ENCODE data around the gene CALHM4.

The CALHM4 gene

DNA sequence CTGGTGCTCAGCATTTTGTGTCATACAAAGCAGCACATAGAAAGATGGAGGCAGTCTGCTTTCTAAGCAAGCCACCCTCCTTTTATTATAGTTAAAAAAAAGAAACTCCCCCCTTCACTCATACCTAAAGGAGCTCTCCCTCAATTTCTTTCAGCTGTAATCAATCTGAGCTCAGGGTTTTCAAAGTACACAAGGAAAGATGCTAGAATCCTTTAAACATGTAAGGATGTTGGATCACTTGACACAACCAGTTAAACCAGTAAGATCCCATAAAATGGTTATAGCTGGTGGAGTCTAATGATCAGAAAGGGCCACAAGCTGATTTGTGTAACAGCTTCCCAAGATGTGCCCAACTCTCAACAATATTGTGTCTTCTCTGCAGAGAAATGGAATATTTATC, at the start of gene CALHM4:
Gene CALHM4 (plus strand): TSS at position 301 of the 400 bp plus-strand sequence. CDS start 43 bp downstream, at position 344.
- H3K4me3 ChIP-seq = no peak within 1 kb of the TSS

GRCh38 chr6:116507324-116507723, 46.2 kb upstream of the CALHM4 start:
- Histone ChIP-seq H3K27ac (no peak overlapping the region), H3K4me3 (no peak overlapping the region)

More for the DNA sequence above, at the start of gene CALHM4:
- H3K27ac ChIP-seq = no peak within 1 kb of the TSS

DNA sequence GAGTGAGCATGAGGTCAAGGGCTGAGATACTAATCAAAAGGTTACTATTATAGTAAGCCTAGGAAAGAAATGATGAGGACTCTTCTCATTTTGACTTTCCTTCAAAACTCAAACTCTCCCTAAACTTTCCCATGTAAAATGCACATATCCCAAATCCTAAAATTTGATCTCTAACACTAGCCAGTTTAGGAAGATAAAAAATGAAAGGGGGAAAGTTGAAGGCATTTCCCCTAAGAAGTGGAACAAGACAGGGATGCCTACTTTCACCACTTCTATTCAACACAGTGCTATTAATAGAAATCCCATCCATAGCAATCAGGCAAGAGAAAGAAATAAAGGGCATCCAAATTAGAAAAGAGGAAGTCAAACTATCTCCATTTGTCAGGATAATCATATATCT, 45.0 kb upstream of the CALHM4 start:
- Histone ChIP-seq H3K4me3 (no peak overlapping the region), H3K27ac (no peak overlapping the region)

DNA sequence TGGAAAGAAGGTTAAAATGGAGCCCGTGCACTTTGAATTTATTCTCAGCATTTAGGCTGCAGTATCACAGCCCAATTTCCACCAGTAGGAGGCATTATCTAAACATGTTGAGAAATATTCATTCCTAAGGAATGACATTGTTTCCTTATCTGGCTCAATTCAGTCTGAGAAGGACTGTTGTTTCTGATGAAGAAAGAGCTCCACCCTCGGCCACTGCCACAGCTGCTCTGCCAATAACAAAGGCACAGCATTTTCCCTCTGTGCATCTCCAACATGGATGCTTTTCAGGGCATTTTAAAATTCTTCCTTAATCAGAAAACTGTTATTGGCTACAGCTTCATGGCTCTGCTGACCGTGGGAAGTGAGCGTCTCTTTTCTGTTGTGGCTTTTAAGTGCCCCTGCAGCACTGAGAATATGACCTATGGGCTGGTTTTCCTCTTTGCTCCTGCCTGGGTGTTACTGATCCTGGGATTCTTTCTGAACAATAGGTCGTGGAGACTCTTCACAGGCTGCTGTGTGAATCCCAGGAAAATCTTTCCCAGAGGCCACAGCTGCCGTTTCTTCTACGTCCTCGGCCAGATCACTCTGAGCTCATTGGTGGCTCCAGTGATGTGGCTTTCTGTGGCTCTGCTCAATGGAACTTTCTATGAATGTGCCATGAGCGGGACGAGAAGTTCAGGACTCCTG, 42.0 kb upstream of the CALHM4 start, which contains the start of gene CALHM5:
Gene CALHM5 (plus strand): TSS at position 216 of the 687 bp plus-strand sequence. CDS start 58 bp downstream, at position 274.
- peak within 1 kb of the TSS; percentile 6 to 32 (median 26) for H3K4me3 ChIP-seq
- H3K27ac ChIP-seq = peak within 1 kb of the TSS in 20 of 21 experiments; percentile 3 to 90 (median 64)

DNA sequence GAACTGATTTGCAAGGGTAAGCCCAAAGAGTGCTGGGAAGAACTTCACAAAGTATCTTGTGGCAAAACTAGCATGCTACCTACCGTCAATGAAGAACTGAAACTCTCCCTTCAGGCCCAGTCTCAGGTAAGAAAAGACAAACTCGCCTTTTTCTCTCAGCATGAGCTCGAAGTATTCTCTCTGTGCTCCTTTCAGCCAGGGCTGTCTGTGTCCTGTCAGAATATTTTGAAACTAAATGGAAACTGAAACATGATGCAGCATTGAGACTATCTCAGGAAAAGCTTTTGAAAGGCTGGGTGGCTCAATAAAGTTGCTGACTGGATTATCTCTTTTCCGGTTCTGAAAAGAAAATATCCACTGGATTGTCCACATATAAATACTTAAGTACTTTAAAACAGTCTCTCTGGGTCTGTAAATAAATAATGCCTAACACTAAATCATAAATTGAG, 41.4 kb upstream of the CALHM4 start:
- Histone ChIP-seq H3K4me3 (peak overlapping the region; percentile 6 to 32 (median 26)), H3K27ac (peak overlapping the region in 20 of 21 experiments; percentile 3 to 90 (median 64))

- Histone ChIP-seq H3K4me3 (peak overlapping the region in 6 of 7 experiments; percentile 12 to 32 (median 26)), H3K27ac (peak overlapping the region in 12 of 21 experiments; percentile 7 to 90 (median 62))
These were observed 40.8 kb upstream of the CALHM4 start for GRCh38 chr6:116512734-116513133.

- peak overlapping the region in 5 of 21 experiments; percentile 7 to 70 (median 40) for H3K27ac ChIP-seq
- peak overlapping the region in 1 of 7 experiments; percentile 32 for H3K4me3 ChIP-seq
These were observed 40.2 kb upstream of the CALHM4 start for GRCh38 chr6:116513224-116513875.

GRCh38 chr6:116514111-116514510, 39.4 kb upstream of the CALHM4 start:
- no peak overlapping the region for H3K4me3 ChIP-seq
- no peak overlapping the region for H3K27ac ChIP-seq

- no peak overlapping the region for H3K4me3 ChIP-seq
- no peak overlapping the region for H3K27ac ChIP-seq
These were observed 38.4 kb upstream of the CALHM4 start for GRCh38 chr6:116515141-116515540.

DNA sequence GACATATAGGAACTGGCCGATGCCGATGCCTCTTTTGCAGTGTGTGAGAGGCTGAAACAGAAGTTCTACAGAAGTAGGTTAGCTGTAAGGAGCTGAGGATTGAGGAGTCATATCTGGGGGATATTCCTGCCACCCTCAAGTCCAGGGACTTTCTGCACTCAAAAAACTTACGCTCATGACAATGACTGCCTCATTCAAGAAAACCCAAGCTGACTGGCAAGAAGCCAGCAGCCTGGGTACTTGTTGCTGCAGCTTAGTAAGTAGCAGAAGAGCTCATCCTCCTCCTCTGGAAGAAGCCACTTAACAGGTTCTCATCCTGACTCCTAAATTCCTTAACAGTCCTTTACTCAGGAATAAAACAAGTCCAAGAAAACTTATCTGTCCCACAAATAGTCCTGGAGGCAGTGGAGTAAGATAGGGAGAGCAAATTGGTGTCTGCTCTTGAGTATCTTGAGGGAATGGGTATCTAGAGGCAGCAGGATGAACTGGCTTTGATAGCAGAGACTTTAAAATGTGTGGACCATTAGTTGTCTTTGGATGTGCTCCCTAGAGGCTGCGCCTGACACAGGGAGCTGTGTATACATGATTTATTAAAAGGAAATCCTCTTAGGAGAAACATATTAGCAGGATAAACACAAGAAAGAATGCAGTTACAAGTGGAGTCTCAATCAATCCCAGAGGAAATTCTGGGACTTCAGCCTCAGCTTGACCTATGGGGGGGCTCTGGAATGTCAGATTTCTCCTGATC, 34.8 kb upstream of the CALHM4 start:
- H3K27ac ChIP-seq = no peak overlapping the region
- no peak overlapping the region for H3K4me3 ChIP-seq

DNA sequence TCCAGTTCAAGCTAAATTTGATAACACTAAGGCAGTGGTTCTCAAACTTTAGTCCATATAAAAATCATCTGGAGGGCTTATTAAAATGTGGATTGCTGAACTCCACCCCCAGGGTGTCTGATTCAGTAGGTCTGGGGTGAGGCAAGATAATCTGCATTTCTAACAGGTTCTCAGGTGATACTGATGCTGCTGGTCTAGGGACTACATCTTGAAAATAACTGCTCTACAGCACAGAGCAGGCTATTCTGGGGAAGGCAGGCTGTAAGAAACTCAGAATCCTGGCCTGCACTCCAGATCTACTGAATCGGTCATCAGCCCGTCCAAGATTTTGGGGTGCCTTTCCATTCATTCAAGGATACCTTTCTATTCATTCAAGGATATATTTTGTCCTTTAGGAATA, 30.7 kb upstream of the CALHM4 start:
- no peak overlapping the region for H3K4me3 ChIP-seq
- no peak overlapping the region for H3K27ac ChIP-seq

DNA sequence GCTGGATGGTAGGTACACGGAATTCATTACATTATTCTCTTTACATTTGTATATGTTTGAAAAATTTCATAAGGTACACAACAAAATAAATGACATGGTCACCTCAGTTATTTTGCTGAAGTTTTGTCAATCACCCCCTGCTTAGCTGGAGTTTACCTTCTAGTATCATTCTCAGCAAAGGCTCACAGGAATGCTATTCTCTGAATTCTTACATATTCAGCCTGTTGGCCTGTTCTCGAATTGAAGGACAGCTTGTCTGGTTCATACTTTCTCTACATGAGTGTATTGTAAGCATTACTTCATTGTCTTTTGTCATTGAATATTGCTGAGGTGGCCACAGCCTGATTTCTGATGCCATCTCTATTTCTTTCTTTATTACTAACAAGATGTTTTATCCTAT, 29.3 kb upstream of the CALHM4 start:
- Histone ChIP-seq H3K4me3 (no peak overlapping the region), H3K27ac (no peak overlapping the region)

DNA sequence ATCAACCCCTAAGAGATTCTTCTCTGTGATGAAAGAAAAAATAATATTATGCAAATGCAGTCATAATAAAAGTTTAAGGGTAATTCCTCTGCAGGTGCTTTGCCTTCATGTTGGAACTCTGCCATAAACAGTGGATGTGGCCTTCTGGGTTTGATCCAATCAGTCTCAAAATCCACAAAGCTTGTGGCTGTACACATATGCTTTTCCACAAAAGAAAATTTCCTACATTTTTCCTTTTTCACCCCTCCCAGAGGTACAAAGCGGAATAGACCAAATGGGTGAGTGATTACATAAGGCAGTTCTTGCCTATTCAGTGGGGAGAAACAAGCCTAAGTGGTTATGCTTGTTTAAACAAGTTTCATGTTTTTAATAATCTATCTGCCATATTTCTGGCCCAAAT, 25.4 kb upstream of the CALHM4 start:
- H3K27ac ChIP-seq = no peak overlapping the region
- no peak overlapping the region for H3K4me3 ChIP-seq

DNA sequence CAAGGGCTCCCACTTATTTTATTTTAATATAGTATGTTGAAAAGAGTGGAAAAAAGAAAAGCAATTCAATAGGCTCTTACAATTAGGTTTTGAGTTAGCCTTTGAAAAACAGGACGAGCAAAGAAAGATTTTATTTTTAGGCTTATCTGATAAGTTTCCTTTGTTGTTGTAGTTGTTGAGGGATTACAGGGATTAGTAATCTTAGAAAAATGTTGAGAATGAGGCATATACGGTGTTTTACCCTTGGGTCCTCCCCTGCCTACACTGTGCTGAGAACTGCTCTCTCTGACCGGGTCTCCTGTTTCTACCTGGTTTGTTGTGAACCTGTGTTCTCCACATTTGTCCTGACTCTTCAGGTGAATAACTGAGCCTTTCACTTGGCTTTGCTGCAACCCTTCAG, 24.8 kb upstream of the CALHM4 start:
- Histone ChIP-seq H3K27ac (no peak overlapping the region), H3K4me3 (no peak overlapping the region)

- H3K27ac ChIP-seq = no peak overlapping the region
- no peak overlapping the region for H3K4me3 ChIP-seq
These were observed 23.9 kb upstream of the CALHM4 start for GRCh38 chr6:116529466-116530290.

GRCh38 chr6:116530436-116530835, 23.1 kb upstream of the CALHM4 start:
- Histone ChIP-seq H3K27ac (no peak overlapping the region), H3K4me3 (no peak overlapping the region)

GRCh38 chr6:116531675-116532570, 21.6 kb upstream of the CALHM4 start:
- Histone ChIP-seq H3K4me3 (no peak overlapping the region), H3K27ac (no peak overlapping the region)

GRCh38 chr6:116533233-116533957, 20.2 kb upstream of the CALHM4 start:
- Histone ChIP-seq H3K27ac (no peak overlapping the region), H3K4me3 (no peak overlapping the region)
